ENCODE measurements around the gene METTL13. TPM values are rescaled to one million over a fixed set of nuclear protein-coding genes. Genes with fewer than 3 reads are reported as not detected.

Gene METTL13
- total RNA-seq, 2 donors from 2014 or later = 14.8 to 15.0 TPM

- no peak overlapping the region for H3K27ac ChIP-seq
Observed at GRCh38 chr1:171803461-171804022, 22.1 kb downstream of the METTL13 start.

GRCh38 chr1:171805395-171806115 lies 24.1 kb downstream of the METTL13 start:
- Histone ChIP-seq H3K4me1 (no peaks in the 10 kb centered on the region), H3K27me3 (no peaks in the 10 kb centered on the region), H3K27ac (no peak overlapping the region), H3K4me3 (no peak overlapping the region), H3K36me3 (no peaks in the 10 kb centered on the region), H3K9me3 (no peaks in the 10 kb centered on the region)
- TF ChIP-seq CTCF (IDR thresholded peaks at IDR 0.05) = no peak
- no peak for DNase-seq (ENCODE audit: low spot score)

More at GRCh38 chr1:171803461-171804022, 22.1 kb downstream of the METTL13 start:
- Histone ChIP-seq H3K36me3 (no peaks in the 10 kb centered on the region), H3K27me3 (no peaks in the 10 kb centered on the region), H3K4me3 (no peak overlapping the region), H3K9me3 (no peaks in the 10 kb centered on the region), H3K4me1 (no peaks in the 10 kb centered on the region)
- DNase-seq (ENCODE audit: low spot score) = no peak
- no peak for TF ChIP-seq CTCF (IDR thresholded peaks at IDR 0.05)

GRCh38 chr1:171807556-171807955 lies 26.1 kb downstream of the METTL13 start:
- no peak overlapping the region for H3K4me3 ChIP-seq
- no peaks in the 10 kb centered on the region for H3K36me3 ChIP-seq
- H3K9me3 ChIP-seq = no peaks in the 10 kb centered on the region
- H3K4me1 ChIP-seq = no peaks in the 10 kb centered on the region
- no peaks in the 10 kb centered on the region for H3K27me3 ChIP-seq
- no peak for DNase-seq (ENCODE audit: low spot score)
- TF ChIP-seq CTCF (IDR thresholded peaks at IDR 0.05) = no peak
- no peak overlapping the region for H3K27ac ChIP-seq

- TF ChIP-seq CTCF (IDR thresholded peaks at IDR 0.05) = no peak
- no peak for DNase-seq (ENCODE audit: low spot score)
- Histone ChIP-seq H3K36me3 (no peaks in the 10 kb centered on the region), H3K27ac (no peak overlapping the region), H3K4me3 (no peak overlapping the region), H3K4me1 (no peaks in the 10 kb centered on the region), H3K27me3 (no peaks in the 10 kb centered on the region), H3K9me3 (no peaks in the 10 kb centered on the region)
Observed at GRCh38 chr1:171809834-171810233, 28.4 kb downstream of the METTL13 start.

GRCh38 chr1:171811672-171812071 lies 30.2 kb downstream of the METTL13 start:
- DNase-seq (ENCODE audit: low spot score) = no peak
- Histone ChIP-seq H3K4me1 (no peaks in the 10 kb centered on the region), H3K27me3 (no peaks in the 10 kb centered on the region), H3K4me3 (no peak overlapping the region), H3K36me3 (no peaks in the 10 kb centered on the region), H3K27ac (no peak overlapping the region), H3K9me3 (no peaks in the 10 kb centered on the region)
- no peak for TF ChIP-seq CTCF (IDR thresholded peaks at IDR 0.05)

All from right atrium auricular region (tissue), 2 donors.